C1 segment of cervical spinal cord (tissue), 14 donors: ENCODE data around the gene SLC39A11.
"Not testable (repeated sequence)": the region's sequence is repeated elsewhere in the genome, so short reads cannot be mapped to it uniquely, and the experiment has no call there.

Experiments
- DNase-seq, 14 donors: peaks; one replicate each; lab custom pipeline; 2025; lab: John Stamatoyannopoulos, UW

Gene SLC39A11

DNA sequence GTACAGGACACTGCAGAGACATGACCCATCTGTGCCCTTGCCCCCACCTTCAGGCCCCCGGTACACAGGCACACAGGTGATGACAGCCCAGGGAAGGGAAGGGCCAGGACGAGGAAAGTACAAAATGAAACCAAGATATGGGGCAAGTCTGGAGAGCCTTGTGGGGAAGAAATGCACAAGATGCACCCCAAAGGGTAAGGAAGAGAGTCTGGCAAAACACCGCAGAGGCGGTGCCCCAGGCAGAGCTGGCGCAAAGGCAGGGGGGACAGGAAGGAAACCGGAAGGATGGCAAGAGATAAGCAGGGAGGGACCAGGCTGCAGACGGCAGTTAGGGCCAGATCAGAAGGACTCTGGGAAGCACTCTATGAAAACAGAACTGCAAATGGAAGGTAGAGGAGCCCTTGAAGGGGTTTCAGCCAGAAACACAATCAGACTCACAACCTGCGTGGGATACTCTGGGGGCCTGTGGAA, 81.4 kb downstream of the SLC39A11 start:
- no peak for DNase-seq

DNA sequence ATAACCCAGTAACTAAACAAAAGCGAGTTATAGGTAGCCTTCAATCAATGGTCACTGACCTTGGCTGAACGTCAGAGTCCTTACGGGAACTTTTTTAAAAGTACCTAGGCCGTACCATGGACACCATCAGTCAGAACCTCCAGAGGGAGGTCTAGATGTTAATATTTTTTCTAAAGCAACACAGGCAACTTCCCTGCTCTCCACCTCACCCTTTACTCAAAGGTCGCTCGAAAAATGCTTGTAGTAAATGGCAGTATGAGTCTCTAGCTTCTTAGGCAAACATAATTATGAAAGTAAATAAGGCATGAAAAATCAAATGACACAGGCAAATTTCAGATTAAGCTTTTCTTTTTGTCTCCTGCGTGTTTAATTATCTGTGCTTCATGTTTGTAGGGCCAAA, 82.1 kb downstream of the SLC39A11 start:
- no peak for DNase-seq

DNA sequence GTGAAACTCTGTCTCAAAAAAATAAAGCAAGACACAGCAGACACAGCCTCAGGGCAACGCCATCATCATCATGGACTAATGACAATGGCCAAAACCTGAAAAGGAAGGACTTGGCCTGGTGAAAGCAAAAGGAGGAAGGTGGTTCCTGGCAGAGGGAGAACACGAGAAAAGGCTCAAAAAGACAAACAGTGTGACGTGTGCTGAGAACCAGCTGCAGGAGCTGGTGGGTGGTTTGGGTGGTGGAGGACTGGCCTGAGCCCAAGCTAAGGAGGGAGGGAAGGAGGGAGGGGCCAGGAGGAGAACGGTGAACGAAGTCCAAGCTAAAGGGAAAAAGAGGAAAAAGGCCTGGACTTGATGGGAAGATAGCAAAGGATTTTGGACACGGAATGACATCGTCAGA, 85.1 kb downstream of the SLC39A11 start:
- DNase-seq = no peak

DNA sequence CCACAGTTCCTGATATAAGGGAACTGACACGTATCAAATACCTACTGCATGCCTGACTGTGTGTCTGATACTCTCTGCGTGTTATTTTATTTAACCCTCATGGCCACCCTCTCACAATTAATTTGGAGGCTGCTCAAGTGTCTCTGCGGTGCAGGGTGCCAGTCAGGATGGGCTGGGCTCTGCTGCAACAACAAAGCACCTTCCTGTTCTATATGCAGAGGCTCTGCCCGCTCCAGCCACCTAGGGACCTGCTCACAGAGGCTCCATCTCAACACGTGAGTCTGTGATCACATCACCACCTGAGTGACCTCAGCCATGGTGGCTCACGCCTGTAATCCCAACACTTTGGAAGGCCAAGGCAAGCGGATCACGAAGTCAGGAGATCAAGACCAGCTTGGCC, 87.1 kb downstream of the SLC39A11 start:
- no peak for DNase-seq

DNA sequence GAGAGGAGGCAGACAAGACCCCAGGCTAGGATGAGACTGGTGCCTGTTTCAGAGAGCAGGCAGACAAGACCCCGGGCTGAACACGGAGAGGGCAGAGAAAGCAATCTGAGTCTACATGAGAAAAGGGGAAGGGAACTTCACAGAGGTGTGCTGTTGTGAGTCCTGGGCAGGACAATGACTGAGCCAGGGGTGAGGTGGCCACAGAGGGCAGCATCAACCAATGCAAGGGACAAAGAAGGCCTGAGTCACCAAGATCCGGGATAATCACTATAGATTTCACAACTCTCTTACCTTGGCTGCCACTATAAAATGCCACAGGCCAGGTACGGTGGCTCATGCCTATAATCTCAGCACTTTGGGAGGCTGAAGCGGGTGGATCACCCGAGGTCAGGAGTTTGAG, 89.0 kb downstream of the SLC39A11 start:
- no peak for DNase-seq

DNA sequence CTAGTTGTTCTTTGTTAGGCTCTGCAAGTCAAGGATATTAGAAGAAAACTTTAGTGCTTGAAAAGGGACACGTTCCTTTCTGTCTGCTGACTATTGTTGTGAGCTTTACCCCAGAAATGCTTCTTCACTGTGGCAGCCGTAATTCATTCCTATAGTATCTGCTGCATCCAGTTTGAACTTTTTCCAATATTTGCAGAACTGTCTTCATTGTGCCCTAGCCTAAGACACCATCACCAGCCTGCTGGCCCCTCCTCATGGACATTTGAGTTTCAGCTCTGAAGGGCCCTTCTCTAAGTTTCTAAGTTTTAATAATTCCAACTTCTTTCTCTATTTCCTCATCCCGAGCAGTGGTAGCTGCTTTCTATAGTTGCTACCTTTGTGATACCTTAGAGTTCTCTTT, 91.7 kb downstream of the SLC39A11 start:
- no peak for DNase-seq

DNA sequence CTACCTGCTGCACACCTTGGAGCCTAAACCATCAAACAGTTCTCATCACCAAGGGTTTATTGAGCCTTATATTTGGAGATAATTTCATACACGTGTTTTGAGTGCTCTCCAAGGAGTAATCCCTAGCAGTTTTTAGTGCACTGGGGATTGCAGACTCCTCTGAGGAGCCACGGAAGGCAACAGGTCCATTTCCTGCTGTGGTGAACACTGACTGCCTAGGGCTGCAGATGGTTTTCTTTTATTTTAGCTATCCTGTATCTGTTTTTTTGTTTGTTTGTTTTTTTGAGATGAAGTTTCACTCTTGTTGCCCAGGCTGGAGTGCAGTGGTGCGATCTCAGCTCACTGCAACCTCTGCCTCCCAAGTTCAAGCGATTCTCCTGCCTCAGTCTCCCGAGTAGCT, 93.0 kb downstream of the SLC39A11 start:
- not testable (repeated sequence) for DNase-seq

DNA sequence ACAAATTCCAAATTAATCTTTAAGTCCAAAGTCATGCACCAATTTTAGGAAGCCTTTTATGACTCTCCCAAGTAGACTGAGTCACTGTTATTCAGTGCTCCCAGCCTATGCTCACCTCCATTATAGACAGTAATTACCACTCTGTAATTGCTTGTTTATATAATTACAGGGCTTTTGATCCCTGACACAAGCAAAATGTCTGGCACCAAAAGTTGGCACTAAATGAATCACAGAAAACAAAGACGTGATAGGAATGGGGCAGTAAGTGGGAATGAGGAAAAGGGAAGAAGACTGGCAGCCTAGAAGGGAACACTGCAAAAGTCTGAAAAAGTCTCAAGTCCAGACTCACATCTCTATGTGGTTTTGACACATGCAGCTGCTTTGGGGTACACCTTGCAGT, 94.1 kb downstream of the SLC39A11 start:
- no peak for DNase-seq

DNA sequence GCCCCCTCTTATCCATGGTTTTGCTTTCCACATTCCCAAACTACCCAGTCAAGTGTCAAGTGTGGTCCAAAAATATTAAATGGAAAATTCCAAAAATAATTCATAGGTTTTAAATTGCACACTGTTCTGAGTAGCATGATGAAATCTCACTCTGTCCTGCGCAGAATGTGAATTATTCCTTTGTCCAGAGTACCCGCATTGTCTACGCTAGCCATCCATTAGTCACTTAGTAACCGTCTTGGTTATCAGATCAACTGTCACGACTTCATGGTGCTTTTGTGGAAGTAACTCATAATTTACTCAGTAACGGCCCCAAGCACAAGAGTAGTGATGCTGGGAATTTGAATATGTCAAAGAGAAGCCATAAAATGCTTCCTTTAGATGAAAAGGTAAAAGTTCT, 94.9 kb downstream of the SLC39A11 start:
- DNase-seq = no peak

DNA sequence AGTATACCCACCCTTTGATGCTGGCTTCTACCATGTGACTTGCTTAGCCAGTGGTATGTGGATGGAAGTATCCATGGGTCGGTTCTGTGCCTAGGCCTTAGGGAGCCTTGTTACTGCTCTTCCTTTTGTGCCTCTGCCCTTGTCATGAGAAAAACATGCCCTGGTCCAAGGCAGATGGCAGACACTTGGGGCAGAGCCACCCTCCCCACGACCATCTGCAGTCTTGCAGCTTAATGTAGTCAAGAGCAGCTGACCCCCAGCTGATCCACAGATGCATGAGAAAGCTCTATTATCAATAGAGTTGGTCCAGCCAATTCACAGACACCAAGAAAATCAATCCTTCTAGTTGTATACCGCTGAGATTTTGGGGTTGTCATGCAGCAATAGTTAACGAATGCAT, 95.7 kb downstream of the SLC39A11 start:
- DNase-seq = no peak

DNA sequence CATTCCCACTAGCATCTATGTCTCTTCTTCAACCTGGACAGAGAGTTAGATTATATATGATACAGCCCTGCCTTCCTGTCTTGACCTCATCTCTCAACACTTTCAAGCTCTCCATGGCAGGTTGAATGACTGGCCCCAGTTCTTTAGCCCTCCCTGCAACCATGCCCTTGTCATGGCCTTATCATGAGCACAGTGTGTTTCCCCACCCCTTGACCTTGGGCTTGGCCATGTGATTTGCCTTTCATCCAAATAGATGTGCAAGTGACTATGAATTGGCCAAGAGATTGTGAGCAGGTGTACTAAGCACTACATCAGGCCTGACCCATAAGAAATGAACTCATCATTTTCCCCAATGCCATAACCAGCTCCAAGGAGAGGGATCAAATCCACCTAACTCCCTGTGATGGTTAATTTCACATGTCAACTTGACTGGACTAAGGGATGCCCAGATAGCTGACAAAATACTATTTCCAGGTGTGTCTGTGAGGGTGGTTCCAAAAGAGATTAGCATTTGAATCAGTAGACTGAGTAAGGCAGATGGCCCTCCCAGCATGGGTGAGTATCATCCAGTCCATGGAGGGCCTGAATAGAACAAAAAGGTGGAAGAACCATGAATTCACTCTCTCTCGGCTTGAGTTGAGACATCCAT, 97.4 kb downstream of the SLC39A11 start:
- no peak for DNase-seq

DNA sequence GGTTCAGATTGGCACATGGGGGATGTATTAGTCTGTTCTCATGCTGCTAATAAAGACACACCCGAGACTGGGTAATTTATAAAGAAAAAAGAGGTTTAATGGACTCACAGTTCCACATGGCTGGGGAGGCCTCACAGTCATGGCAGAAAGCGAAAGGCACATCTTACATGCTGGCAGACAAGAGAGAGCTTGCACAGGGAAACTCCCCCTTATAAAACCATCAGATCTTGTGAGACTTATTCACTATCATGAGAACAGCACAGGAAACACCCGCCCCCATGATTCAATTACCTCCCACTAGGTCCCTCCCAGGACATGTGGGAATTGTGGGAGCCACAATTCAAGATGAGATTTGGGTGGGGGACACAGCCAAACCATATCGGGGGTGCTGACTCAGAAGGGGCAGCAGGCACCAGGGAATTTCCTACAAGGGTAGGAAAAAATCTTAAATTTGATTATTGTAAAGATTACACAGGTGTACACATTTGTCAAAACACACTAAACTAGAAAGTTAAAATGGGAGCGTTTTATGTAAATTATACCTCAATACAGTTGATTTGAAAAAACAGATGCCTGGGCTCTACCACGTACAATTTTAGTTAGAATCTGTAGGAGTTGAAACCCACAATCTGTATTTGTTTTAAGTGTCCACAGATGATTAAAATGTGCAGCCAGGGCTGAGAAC, 99.6 kb downstream of the SLC39A11 start:
- not testable (repeated sequence) for DNase-seq

DNA sequence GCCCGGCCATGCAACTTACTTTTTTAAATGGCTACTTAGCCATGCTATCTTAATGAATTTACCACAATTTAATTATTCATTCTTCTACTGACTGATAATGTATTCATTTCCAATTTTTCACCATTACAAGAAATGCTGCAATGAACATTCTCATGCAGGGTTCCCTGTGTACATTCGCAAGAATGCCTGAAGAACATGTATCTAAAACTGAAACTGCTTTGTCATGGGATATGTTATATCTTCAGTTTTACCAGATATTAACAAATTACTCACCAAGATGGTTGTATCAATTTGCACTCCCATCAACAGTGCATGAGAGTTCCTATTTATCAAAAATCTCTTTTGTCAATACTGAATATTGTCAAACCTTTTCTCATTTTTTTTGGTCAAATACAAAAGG, 100.8 kb downstream of the SLC39A11 start:
- no peak for DNase-seq

DNA sequence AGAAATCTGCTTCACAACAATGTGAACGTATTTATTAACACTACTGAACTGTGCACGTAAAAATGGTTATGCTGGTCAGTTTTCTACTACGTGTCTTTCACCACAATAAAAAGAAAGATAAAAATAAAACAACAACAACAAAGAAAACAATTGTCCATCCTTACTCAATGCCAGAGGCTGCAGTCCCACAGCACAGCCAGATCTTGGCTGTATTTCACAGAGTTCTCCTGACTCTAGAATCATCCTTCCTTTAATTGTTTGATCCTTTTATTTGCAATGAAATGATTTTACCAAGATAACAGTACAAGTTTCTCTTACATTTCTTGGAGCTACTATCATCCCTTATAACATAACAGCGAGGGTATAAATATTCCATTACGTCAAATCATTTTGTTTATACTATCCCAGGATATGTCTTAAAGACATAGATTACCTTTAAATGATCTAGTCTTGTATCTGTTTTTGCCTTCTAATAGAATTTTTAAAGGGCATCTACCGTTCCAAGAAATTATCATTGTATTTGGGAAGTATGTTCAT, 103.3 kb downstream of the SLC39A11 start:
- no peak for DNase-seq

DNA sequence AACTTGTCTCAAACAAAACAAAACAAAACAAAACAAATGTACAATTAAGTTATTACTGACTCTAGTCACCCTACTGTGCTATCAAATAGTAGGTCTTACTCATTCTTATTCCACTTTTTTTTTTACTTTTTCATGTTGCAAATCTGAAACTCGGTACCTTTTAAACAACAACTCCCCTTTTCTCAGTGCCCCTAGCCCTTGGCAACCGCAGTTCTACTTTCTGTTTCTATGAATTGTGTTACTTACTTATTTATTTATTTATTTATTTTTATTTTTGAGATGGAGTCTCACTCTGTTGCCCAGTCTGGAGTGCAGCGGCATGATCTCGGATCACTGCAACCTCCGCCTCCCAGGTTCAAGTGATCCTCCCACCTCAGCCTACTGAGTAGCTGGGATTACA, 104.0 kb downstream of the SLC39A11 start:
- no peak for DNase-seq

DNA sequence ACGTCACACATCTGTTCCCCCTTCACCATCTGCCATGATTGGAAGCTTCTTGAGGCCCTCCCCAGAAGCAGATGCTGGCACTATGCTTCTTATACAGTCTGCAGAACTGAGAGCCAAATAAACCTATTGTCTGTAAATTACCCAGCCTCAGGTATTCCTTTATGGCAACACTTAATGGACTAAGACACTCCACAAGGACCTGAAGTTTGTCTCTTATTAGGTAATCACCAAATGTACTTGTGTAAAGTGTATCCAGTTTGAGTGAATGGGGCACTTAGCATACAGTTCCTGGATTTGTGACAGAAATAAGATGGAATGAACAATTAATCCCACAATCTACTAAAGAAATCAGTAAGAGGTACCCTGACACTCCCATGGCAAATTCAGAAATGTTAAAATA, 105.3 kb downstream of the SLC39A11 start:
- no peak for DNase-seq

DNA sequence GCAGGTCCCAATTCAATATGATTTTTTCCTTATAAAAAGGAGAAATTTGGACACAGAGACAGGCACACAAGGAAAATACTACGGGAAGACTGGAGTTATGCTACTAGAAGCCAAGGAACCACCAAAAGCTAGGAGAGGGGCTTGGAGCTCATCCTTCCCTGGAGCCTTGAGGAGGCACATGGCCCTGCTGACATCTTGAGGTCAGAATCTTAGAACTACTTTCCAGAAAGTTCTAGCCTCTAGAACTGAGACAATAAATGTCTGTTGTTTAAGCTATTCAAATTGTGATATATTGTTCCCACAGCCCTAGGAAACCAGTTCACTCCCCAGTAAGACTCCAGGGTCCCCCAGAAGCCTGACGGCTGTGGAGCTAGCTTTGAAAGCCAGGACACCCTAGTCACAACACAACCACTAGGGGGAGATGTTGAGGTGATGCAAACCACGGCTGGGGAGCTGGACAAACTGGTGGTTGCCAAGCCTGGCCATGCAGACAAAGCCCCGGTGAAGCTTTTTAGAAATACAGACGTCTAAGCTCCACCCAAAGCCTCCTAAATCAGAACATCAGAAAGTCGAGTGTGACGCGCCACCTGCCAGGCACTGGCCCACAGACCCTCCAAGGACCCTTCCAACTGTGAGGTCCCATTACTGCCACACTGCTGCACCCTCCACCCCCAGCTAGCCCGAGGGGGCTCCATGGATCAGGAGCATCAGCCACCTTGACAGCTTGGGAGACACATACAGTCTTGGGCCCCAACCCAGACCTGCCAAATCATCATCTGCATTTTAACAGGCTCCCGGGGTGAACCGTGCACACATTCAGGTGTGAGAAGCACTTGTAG, 106.4 kb downstream of the SLC39A11 start:
- peak in 11 of 14 donors; percentile 30 to 78 (median 40) for DNase-seq

DNA sequence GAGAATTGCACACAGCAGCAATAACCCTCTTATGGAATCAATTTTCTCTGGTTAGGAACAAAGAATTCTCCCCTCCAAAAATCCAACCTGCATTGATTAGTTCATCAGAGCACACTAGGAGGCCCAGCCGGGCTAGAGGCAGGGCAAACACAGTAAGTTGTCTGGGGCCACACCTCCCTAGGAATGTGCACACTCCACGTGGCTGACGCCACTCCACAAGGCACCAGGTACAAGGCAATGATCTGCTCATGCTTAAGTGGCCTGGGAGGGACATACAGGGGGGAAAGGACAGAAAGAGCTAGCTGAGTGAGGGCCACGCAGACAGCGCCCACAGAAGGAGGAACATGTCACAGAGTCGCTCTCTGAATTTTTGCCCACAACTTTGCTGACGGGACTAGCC, 107.6 kb downstream of the SLC39A11 start:
- no peak for DNase-seq

DNA sequence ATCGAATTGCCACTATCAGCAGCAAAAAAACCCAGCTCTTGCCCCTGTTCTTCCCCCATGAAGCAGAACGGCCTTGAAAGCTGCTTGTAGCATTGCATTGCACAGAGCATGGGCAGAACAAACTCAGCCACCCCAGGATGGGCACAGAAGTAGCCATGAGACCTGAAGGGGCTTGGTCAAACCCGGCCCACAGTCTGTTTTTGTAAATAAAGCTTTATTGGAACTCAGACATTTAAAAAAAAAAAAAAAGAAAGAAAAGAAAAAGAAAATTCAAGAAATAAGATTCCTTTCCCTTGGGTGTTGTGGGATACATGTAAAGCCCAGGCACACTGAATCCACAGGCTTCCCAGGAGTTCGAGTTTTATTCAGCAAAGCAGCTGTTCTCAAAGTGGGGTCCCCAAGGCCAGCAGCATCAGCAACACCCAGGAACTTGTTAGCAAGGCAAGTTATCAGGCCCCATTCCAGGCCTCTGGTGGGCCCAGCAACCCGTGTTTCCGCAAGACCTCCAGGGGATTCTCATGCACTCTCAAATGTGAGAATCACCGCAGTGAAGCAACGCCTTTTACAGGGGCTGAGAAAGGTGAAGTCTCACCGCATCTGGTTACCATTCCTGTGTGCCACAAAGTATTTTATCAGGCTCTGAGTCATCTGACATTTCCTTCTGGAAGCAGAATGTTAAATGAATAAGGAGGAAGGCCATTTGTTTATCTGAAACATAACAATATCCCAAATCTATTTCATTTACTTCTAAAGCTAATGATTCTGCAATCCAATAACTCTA, 108.2 kb downstream of the SLC39A11 start:
- no peak for DNase-seq

DNA sequence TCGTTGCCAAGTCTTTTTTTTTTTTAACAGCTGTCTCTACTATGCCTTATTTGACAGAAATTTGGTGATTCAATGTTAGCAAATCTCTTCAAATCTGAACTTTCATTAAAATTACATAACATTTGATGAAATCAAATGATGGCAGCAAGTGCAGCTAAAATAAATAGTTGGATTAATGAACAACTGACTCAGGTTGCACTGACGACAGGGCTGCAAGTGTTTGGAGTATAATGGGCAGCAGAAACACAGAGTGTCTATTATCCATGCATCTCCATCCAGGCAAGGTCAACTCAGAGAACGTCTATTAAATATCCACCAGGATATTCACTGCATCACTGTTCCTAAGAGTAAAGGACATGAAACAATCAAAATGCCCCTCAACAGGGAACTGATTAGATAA, 109.8 kb downstream of the SLC39A11 start:
- DNase-seq = no peak

DNA sequence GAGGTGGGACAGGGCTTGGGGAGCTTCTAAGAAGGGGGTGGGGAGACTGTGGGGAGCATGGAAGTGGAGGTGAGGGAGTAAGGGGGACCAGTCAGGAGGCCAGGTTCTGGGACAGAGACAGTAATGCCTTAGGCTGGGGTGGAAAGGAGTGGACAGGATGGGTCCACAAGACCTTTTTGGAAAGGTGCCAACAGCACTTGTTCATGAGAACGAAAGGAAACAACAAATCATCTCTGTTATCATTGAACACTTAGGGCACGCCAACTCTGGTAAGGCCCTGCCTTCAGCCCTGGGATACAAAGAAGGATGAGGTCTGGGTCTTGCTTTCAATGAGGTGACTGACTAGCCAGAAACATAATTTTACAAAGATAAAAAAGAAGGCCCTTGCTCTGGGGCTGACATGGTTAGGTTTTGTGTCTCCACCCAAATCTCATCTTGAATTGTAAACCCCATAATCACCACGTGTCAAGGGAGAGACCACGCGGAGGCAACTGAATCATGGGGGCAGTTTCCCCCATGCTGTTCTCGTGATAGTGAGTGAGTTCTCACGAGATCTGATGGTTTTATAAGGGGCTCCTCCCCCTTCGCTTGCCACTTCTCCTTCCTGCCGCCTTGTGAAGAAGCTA, 113.8 kb downstream of the SLC39A11 start:
- no peak for DNase-seq
